NCI-H1436 treated with DMSO at 0.1 percent for 48 hours (cell line): ENCODE results near the gene YIF1A.

Experiments
- DNase-seq: peaks from one replicate; lab custom pipeline; 2025; lab: John Stamatoyannopoulos, UW

YIF1A gene

DNA sequence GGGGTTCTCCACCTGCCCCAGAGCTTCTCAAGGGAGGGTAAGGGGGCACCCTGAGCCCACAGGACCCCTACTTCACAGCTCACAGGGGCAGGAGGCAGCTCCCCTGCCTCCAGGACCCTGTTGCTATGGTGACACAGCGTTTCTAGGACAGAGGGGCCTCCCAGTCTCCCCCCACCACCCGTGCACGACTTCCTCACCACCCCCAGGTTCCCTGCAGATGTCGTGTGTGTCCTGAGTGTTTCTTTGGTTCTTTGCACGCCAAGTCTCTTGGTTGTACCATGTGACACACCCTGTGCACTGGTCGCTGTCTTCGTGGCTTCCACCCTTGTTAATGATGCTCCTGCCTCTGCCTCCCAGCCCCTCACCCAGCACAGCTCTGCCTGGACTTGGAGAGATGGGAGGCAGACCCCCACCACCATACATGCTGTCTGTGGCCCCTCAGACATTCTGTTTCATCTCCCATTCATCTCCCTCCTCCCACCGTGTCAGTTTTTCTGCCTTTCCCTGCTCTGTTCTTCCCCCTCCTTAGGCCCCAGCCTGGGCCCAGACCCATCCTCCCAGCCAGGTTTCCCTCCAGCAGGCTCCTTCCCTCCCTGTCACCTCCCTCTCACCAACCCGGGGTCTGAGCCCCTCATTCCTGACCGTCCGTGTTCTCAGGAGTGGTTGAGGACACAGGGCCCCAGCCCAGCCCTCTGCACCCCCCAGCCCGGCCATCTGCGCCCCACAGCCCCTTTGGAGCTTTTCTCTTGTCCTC, 45.0 kb downstream of the YIF1A start:
- DNase-seq = no peak

DNA sequence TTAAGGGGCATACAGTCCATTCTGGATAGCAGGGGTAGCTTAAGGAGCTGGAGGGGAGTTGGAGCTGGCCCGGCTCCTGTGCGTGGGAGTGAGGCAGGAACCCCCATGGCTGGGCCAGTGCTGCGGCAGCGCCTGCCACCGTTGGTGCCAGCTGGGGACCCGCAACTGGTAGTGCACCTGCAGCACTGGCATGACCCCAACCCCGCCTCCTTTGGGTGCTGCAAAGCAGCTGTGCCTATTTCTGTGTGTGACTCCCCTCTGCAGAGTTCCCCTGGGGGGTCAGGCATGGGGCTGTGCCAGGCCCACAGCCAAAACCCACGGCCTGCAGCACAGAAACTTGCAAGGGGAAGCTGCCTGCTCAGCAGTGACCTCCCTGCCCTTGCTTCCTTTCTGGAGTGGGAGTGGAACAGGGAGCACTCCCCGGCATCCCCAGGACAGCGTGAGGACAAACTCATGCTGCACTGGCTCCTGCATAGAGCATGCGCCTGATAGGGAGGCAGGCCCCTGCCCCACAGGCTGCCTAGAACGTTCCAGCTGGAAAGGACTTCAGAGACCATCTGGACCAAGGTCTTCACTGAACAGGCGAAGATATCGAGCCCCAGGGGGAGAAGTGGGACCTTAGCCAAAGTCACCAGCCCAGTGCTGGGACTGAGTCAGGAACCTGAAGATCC, 46.7 kb downstream of the YIF1A start:
- no peak for DNase-seq

DNA sequence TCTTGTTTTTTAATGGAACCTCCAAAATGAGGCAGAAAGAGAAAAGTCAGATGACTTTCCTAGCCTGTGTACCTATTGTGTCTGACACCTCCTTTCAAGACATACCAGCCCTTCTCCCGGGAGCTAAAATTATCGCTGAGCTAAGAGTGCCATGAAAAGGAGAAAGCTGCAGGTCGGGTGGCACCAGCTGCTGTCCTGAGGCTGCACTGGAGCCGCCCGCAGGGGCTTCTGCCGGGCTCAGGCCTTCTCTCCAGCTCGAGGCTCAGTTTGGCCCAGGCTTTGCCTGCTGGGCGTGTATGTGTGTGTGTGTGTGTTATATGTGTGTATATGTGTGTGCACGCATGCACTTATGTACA, 48.2 kb downstream of the YIF1A start:
- DNase-seq = no peak

DNA sequence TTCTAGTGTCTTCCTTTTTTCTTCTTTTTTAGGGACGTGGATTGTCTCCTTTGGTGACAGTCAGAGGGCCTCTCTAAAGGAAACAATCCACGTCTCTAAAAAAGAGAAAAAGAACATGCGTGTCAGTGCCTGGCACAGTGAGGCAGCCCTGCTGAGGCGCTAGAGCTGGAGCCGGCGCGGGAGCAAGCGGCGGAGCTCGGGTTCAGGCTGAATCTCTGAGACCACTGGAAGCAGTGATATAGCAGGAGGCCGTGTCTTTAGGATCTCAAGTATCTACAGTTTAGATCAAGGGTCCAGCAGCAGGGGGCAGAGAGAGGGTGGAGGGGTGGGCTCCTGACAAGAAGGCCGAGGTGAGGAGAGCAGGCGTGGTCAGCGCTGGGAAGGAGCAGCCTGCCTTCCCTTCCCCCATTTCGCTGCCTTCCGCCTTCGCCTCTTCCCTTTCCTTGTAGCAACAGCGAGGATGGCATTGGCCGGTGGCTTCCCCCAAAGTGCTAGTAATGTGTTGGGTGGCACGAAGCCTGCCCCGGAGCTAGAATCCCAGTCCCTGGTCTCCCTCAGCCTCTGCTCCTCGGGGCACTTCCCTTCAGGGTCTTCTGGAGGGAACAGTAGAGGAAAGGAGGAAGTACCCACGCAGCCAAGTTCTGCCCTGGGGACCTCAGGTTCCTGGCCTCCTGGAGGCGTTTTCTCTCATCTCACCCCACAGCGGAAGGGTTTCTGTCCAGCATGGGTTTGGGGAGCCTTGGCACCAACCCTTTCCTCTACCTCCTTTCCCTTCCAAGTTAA, 48.8 kb downstream of the YIF1A start:
- DNase-seq = no peak

DNA sequence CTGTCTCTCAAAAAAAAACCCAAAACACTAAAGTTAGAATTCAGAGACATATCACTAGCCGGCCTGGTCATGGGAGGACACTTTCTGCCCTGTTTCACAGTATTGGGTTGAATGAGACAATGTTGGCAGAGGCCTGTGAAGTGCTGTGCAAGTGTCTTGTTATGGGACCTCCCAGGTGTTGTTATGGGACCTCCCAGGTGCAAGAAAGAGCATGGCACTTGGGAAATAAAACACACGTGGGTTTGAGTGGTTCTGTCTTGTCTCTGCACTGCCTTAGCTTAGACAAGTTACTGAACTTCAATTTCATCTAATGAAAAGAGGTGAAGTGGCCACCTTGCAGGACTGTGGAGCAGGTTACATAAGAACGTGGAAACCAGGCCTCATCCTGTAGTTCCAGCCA, 49.4 kb downstream of the YIF1A start:
- no peak for DNase-seq

DNA sequence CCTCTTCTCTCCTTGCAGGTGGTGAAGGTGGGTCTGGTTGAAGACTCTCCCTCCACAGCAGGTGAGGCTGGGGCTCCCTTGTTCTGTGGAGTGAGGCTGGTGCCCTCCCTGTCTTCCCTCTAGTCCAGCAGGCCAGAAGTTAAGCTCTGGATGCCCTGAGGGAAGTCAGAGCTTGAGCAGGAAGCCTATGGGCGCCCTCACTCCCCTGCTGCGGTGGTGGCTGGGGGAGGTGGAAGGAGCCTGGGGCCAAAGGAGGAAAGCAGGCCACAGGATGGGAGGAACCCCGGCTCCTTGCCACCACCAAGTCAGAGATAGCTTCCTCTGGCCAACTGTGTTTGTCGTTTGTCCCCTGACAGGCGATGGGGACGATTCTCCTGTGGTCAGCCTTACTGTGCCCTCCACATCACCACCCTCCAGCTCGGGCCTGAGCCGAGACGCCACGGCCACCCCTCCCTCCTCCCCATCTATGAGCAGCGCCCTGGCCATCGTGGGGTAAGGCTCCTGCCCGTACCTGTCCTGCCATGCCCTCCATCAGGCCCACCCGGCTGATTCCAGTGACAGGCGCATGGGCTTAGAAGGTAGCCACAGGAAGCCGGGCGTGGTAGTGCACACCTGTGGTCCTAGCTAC, 50.0 kb downstream of the YIF1A start:
- no peak for DNase-seq

DNA sequence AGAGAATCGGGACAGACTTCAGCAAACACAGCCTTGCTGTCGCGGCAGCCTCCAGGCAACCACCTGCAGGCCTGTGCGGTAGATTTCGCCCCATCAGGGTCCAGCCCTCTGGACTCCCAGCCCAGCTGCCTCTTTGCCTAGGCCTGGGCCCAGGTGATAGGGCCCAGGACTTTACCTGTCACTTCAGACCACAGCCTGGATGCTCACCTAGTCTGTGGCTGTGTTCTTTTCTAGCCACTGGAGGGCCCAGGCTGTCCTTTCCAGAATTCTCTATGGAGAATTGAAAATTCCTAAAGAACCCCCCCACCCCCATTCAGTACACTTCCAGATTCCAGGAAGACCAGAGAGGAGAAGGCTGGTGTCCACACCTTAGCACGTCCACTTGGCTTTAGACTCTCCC, 51.1 kb downstream of the YIF1A start:
- no peak for DNase-seq

DNA sequence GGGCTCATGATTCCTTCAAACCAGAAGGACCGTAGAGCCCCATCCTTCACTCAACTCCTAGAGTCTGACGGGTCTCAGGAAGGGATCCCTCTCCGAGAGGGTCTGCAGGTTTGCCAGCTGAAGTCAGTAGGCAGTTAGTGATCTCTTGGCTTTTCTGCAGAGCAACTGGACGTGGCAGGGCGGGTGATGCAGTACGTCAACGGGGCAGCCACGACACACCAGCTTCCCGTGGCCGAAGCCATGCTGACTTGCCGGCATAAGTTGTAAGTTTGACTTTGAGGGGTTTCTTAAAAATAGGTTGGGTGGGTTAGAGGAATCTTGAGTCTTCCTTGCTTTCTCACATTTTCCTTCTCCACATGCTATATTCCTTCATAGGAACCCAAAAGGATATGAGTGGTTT, 53.8 kb downstream of the YIF1A start:
- DNase-seq = no peak
